Mucosa of stomach (tissue), 1 donor: Measurements from ENCODE around the gene RXRA.

ENCODE experiments used
- H3K27me3 ChIP-seq: one replicate; pipeline ENCODE4 v1.7.0; 2013; ENCODE audit warnings: mild to moderate bottlenecking, low read length; ENCODE audit not compliant: control insufficient read depth, insufficient read depth
- H3K36me3 ChIP-seq: one replicate; pipeline ENCODE4 v1.7.0; 2013; ENCODE audit warnings: low read length; ENCODE audit not compliant: control insufficient read depth, insufficient read depth
- H3K4me1 ChIP-seq: one replicate; pipeline ENCODE4 v1.7.0; 2013; ENCODE audit warnings: mild to moderate bottlenecking, low read length; ENCODE audit not compliant: control insufficient read depth, insufficient read depth
- H3K4me3 ChIP-seq: one replicate; pipeline ENCODE4 v1.7.0; 2013; ENCODE audit warnings: low read length
- H3K9ac ChIP-seq: one replicate; pipeline ENCODE4 v1.7.0; 2013; ENCODE audit warnings: mild to moderate bottlenecking, low read length, moderate library complexity
- H3K9me3 ChIP-seq: one replicate; pipeline ENCODE4 v1.7.0; 2013; ENCODE audit warnings: mild to moderate bottlenecking, low read length, moderate library complexity; ENCODE audit not compliant: control insufficient read depth
- donor health status: Pancreatic carcinoma.

RXRA gene

GRCh38 chr9:134325813-134326723, at the start of gene RXRA:
RXRA (plus strand) TSS chr9:134326455; CDS start chr9:134326632, 177 bp downstream.
- peaks cover 72% of the 10 kb centered on the region for H3K4me1 ChIP-seq
- peak within 1 kb of the TSS; percentile 74 for H3K4me3 ChIP-seq
- H3K27me3 ChIP-seq, result no peaks in the 10 kb centered on the region
- no peaks in the 10 kb centered on the region for H3K36me3 ChIP-seq
- H3K9ac ChIP-seq, result peak within 1 kb of the TSS; percentile 85
- H3K9me3 ChIP-seq, result no peaks in the 10 kb centered on the region

- Histone ChIP-seq H3K9me3 (peaks cover 7% of the 10 kb centered on the region), H3K9ac (no peak overlapping the region), H3K4me3 (no peak overlapping the region), H3K4me1 (peaks cover 28% of the 10 kb centered on the region), H3K36me3 (no peaks in the 10 kb centered on the region), H3K27me3 (peaks cover 10% of the 10 kb centered on the region)
Measured at GRCh38 chr9:134278286-134278685, 48.0 kb upstream of the RXRA start.

- Histone ChIP-seq H3K36me3 (no peaks in the 10 kb centered on the region), H3K4me3 (no peak overlapping the region), H3K27me3 (peaks cover 10% of the 10 kb centered on the region), H3K9ac (no peak overlapping the region), H3K9me3 (peaks cover 7% of the 10 kb centered on the region), H3K4me1 (peaks cover 36% of the 10 kb centered on the region)
Measured at GRCh38 chr9:134278974-134279640, 47.1 kb upstream of the RXRA start.

GRCh38 chr9:134282138-134282650, 44.1 kb upstream of the RXRA start:
- no peak overlapping the region for H3K9ac ChIP-seq
- peaks cover 10% of the 10 kb centered on the region for H3K27me3 ChIP-seq
- H3K9me3 ChIP-seq, result peaks cover 7% of the 10 kb centered on the region
- no peaks in the 10 kb centered on the region for H3K36me3 ChIP-seq
- H3K4me3 ChIP-seq, result no peak overlapping the region
- peaks cover 43% of the 10 kb centered on the region for H3K4me1 ChIP-seq

- Histone ChIP-seq H3K9ac (no peak overlapping the region), H3K4me3 (no peak overlapping the region), H3K4me1 (peaks cover 43% of the 10 kb centered on the region)
Measured at GRCh38 chr9:134283111-134283515, 43.1 kb upstream of the RXRA start.

GRCh38 chr9:134283692-134284265, 42.5 kb upstream of the RXRA start:
- no peak overlapping the region for H3K4me3 ChIP-seq
- no peak overlapping the region for H3K9ac ChIP-seq
- H3K4me1 ChIP-seq, result peaks cover 43% of the 10 kb centered on the region
- peaks cover 10% of the 10 kb centered on the region for H3K27me3 ChIP-seq
- no peaks in the 10 kb centered on the region for H3K9me3 ChIP-seq
- H3K36me3 ChIP-seq, result no peaks in the 10 kb centered on the region

More at GRCh38 chr9:134283111-134283515, 43.1 kb upstream of the RXRA start:
- Histone ChIP-seq H3K9me3 (peaks cover 6% of the 10 kb centered on the region), H3K27me3 (peaks cover 10% of the 10 kb centered on the region), H3K36me3 (no peaks in the 10 kb centered on the region)

- no peaks in the 10 kb centered on the region for H3K36me3 ChIP-seq
- peaks cover 43% of the 10 kb centered on the region for H3K4me1 ChIP-seq
- H3K9ac ChIP-seq, result no peak overlapping the region
- no peak overlapping the region for H3K4me3 ChIP-seq
- no peaks in the 10 kb centered on the region for H3K9me3 ChIP-seq
- peaks cover 10% of the 10 kb centered on the region for H3K27me3 ChIP-seq
Measured at GRCh38 chr9:134284273-134284672, 42.0 kb upstream of the RXRA start.

- Histone ChIP-seq H3K36me3 (no peaks in the 10 kb centered on the region), H3K9me3 (no peaks in the 10 kb centered on the region), H3K9ac (no peak overlapping the region), H3K27me3 (peaks cover 10% of the 10 kb centered on the region), H3K4me1 (peaks cover 43% of the 10 kb centered on the region), H3K4me3 (no peak overlapping the region)
Measured at GRCh38 chr9:134284741-134285140, 41.5 kb upstream of the RXRA start.

GRCh38 chr9:134285215-134285845, 40.9 kb upstream of the RXRA start:
- Histone ChIP-seq H3K9ac (no peak overlapping the region), H3K27me3 (peaks cover 10% of the 10 kb centered on the region), H3K36me3 (no peaks in the 10 kb centered on the region), H3K9me3 (no peaks in the 10 kb centered on the region), H3K4me1 (peaks cover 43% of the 10 kb centered on the region), H3K4me3 (no peak overlapping the region)

GRCh38 chr9:134286471-134287245, 39.6 kb upstream of the RXRA start:
- Histone ChIP-seq H3K36me3 (no peaks in the 10 kb centered on the region), H3K4me3 (no peak overlapping the region), H3K9ac (no peak overlapping the region), H3K4me1 (peaks cover 30% of the 10 kb centered on the region), H3K9me3 (no peaks in the 10 kb centered on the region), H3K27me3 (no peaks in the 10 kb centered on the region)
